GOT3 (cell line): ENCODE measurements around the gene BTNL2.
A peak's percentile ranks its signal among the peaks of the same experiment; 100 is the strongest.

Source experiments
- DNase-seq: peaks from one replicate; lab custom pipeline; 2025; ENCODE audit warnings: mixed read lengths; lab: John Stamatoyannopoulos, UW

Gene BTNL2

GRCh38 chr6:32413427-32414047 lies 6.6 kb upstream of the BTNL2 start:
- DNase-seq: peak; percentile 14

- no peak for DNase-seq
These were observed 4.8 kb upstream of the BTNL2 start for GRCh38 chr6:32411566-32412327.

- no peak for DNase-seq
These were observed 3.9 kb upstream of the BTNL2 start for GRCh38 chr6:32410906-32411305.

GRCh38 chr6:32406197-32406596 lies 784 bp downstream of the BTNL2 start:
- DNase-seq: no peak

GRCh38 chr6:32405656-32406055 lies 1.3 kb downstream of the BTNL2 start:
- DNase-seq: no peak

- no peak for DNase-seq
These were observed 4.2 kb downstream of the BTNL2 start for GRCh38 chr6:32402812-32403211.

- DNase-seq: no peak
These were observed 5.6 kb downstream of the BTNL2 start for GRCh38 chr6:32401284-32401963.

GRCh38 chr6:32397252-32397920 lies 9.6 kb downstream of the BTNL2 start:
- no peak for DNase-seq

- DNase-seq: no peak
These were observed 11.0 kb downstream of the BTNL2 start for GRCh38 chr6:32396028-32396427.

- peak; percentile 13 for DNase-seq
These were observed 13.1 kb downstream of the BTNL2 start for GRCh38 chr6:32393665-32394420.

GRCh38 chr6:32391505-32391904 lies 15.5 kb downstream of the BTNL2 start:
- DNase-seq: no peak

GRCh38 chr6:32387589-32388340 lies 19.2 kb downstream of the BTNL2 start:
- no peak for DNase-seq

GRCh38 chr6:32386040-32386439 lies 20.9 kb downstream of the BTNL2 start:
- no peak for DNase-seq

- DNase-seq: no peak
These were observed 24.1 kb downstream of the BTNL2 start for GRCh38 chr6:32382757-32383420.

GRCh38 chr6:32379545-32379944 lies 27.4 kb downstream of the BTNL2 start:
- no peak for DNase-seq

GRCh38 chr6:32375739-32376529 lies 31.0 kb downstream of the BTNL2 start:
- no peak for DNase-seq

- no peak for DNase-seq
These were observed 35.2 kb downstream of the BTNL2 start, which contains the start of gene TSBP1 for GRCh38 chr6:32371803-32372202. Gene TSBP1, minus strand, starts transcription at chr6:32371903. Its CDS starts 197 bp downstream, at chr6:32371706.

- no peak for DNase-seq
These were observed 35.8 kb downstream of the BTNL2 start for GRCh38 chr6:32371229-32371628.

- DNase-seq: no peak
These were observed 36.5 kb downstream of the BTNL2 start for GRCh38 chr6:32370505-32370904.

- DNase-seq: no peak
These were observed 37.3 kb downstream of the BTNL2 start for GRCh38 chr6:32369660-32370059.
